NB4 (cell line): Measurements from ENCODE around the gene WFS1.

Experiments
- DNase-seq: peaks from one replicate; pipeline ENCODE4 v3.0.0; 2010; ENCODE audit warnings: low read depth
- H3K4me3 ChIP-seq: one replicate; pipeline ENCODE4 v1.5.1; 2011; ENCODE audit warnings: mild to moderate bottlenecking, low read depth, low read length, moderate library complexity
- MYC ChIP-seq: IDR thresholded peaks from 2 replicates; pipeline ENCODE4 v1.6.1; 2011; ENCODE audit warnings: low read depth, low read length
- POLR2A ChIP-seq: IDR thresholded peaks from 2 replicates; pipeline ENCODE4 v1.6.1; 2011; ENCODE audit warnings: mild to moderate bottlenecking; ENCODE audit not compliant: insufficient read length; ENCODE audit errors: extremely low read depth
- TF ChIP-seq, protein P1 (sequence below): IDR thresholded peaks from 2 replicates; pipeline ENCODE4 v1.6.1; 2011; ENCODE audit warnings: low read depth, low read length
- TF ChIP-seq, protein P2 (sequence below): IDR thresholded peaks from one replicate; pipeline ENCODE4 v1.5.1; 2012; ENCODE audit warnings: low read depth, low read length

The WFS1 gene

DNA sequence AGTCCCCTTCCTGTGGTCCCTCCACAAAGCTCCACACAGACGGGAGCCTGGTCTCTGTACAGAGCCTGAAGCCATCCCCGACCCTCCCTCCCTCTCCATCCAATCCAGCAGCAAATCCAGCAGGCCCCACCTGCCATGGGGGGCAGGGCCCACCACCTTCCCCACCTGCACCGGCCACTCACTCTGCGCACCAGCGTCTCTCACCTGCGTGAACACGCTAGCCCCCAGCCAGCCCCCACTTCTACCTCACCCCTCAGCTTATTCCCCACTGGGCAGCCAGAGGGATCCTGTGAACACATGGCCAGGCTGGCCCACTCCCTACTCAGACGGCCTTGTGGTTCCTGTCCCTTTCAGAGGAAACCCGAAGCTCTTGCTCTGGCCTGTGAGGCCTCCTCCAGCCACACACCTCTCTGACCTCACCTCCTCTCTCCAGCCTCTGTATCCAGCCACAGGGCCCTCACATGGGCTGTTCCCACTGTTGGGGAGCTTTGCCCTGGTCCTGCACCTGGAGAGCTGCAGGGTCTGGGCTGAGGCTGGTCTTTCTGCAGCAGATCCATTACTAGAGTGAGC lies 70.9 kb downstream of the WFS1 start:
- H3K4me3 ChIP-seq: no peak overlapping the region
- TF ChIP-seq MYC: no peak
- TF ChIP-seq, protein P1, sequence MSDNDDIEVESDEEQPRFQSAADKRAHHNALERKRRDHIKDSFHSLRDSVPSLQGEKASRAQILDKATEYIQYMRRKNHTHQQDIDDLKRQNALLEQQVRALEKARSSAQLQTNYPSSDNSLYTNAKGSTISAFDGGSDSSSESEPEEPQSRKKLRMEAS: no peak
- TF ChIP-seq, protein P2, sequence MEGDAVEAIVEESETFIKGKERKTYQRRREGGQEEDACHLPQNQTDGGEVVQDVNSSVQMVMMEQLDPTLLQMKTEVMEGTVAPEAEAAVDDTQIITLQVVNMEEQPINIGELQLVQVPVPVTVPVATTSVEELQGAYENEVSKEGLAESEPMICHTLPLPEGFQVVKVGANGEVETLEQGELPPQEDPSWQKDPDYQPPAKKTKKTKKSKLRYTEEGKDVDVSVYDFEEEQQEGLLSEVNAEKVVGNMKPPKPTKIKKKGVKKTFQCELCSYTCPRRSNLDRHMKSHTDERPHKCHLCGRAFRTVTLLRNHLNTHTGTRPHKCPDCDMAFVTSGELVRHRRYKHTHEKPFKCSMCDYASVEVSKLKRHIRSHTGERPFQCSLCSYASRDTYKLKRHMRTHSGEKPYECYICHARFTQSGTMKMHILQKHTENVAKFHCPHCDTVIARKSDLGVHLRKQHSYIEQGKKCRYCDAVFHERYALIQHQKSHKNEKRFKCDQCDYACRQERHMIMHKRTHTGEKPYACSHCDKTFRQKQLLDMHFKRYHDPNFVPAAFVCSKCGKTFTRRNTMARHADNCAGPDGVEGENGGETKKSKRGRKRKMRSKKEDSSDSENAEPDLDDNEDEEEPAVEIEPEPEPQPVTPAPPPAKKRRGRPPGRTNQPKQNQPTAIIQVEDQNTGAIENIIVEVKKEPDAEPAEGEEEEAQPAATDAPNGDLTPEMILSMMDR: no peak
- no peak for TF ChIP-seq POLR2A
- DNase-seq: no peak

DNA sequence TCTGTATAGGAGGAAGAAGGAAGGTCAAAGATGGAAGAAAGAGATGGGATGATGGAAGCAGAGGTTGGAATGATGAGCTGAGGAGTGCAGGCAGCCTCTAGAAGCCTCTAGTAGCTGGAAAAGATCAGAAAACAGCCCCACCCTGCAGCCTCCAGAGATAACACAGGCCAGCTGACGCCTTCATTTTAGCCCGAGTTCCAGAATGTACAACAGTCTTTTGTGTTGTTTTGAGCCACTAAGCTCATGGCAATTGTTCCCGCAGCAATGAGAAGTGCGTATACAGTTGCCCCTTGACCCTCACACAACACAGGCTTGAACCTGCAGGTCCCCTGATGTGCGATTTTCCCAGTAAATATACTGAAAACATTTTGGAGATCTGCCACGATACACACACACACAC lies 72.0 kb downstream of the WFS1 start:
- TF ChIP-seq MYC (no peak), POLR2A (no peak)
- TF ChIP-seq, protein P2: no peak
- TF ChIP-seq, protein P1: no peak
- DNase-seq: no peak
- no peak overlapping the region for H3K4me3 ChIP-seq

DNA sequence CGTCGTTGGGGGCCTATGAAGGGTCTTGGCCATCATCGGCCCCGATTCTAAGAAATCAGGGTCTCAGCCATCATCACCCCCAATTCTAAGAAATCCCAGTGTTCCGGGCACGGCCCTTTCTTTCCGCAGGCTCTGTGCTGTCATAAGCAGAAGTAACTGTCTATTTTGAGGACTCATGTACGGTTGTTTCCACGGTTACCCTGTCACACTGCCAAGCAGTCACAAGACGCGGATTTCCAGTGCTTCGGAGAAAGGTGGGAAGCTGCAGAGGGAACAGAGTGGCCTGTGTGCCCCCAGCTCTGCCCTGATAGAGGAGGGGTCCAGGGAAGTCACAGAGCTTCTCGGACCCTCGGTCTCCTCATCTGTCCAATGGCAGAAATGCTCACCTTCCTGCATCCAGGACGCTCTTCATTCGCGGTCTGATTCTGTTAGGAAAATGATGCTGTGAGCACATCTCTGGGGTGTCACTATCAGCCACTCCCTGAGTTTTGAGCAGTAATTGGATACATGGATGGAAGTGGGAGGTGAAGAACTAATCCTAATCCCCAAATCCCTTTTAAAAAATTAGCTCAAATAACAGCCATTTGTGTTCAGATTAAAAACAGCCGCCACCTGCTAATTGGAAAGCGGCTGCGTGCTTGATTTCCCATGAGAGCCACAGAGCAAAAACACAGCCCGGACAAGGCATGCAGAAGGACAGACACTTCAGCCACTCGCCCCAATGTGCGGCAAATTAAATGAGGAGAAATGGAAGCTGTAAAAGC lies 73.1 kb downstream of the WFS1 start:
- TF ChIP-seq, protein P1: no peak
- no peak for TF ChIP-seq MYC
- no peak for TF ChIP-seq POLR2A
- TF ChIP-seq, protein P2: no peak
- no peak for DNase-seq
- no peak overlapping the region for H3K4me3 ChIP-seq

DNA sequence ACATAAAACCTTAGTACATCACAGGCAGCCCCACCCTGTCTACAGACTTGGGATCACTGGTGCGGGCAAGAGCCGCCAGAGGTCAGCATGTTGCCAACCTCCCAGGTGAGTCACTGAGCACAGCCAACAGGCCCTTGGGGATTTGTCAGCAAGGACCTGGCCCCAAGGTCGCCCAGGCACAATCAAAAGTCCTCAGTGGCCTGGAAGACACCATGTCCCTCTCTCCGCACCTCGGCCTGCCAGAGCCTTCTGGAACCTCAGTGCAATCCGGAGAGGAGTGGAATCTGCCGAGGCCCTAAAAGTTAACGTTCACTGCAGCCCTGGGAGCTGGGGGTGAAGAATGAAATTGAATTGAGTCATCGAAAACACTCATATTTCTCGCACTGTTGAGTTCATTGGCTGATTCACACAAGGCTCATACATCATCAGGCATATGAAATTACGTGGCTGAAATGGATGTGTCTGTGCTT lies 74.3 kb downstream of the WFS1 start:
- no peak for TF ChIP-seq MYC
- TF ChIP-seq, protein P1: no peak
- no peak for TF ChIP-seq POLR2A
- TF ChIP-seq, protein P2: no peak
- no peak for DNase-seq
- no peak overlapping the region for H3K4me3 ChIP-seq

DNA sequence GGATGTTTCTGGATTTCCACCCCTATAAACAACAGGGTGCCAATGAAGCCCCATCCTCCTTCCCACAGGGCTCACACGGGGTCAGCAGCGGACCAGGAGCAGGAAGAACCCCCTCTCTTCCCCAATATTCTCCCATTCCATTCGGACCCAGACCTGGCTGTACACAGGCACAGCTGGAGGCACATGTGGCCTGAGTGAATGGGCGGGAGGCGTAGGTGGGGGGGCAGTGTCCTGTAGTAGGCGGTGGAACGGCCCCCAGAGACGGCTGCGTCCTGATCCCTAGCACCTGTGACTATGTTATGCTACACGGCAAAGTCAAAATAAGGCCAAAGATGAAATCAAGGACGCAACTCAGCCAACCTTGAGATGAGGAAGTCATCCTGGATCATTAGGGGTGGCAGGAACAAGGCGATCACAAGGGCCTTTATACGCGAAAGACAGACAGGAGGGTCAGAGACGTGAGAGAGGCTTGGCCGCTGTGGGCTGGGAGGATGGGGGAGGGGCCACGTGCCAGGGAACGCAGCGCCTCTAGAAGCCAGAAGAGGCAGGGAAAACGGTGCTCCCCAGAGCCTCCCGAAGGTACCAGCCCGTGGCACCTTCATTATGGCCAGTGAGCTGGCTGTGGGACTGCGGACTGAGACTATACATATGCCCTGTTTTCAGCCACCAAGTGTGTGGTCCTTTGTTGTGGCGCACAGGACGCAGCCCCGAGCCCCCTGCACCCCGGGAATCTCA lies 75.6 kb downstream of the WFS1 start:
- DNase-seq: no peak
- H3K4me3 ChIP-seq: no peak overlapping the region

More for the DNA sequence above, 75.6 kb downstream of the WFS1 start:
- TF ChIP-seq, protein P1: no peak
- TF ChIP-seq POLR2A: no peak
- no peak for TF ChIP-seq MYC
- TF ChIP-seq, protein P2: no peak
